HG02642 (cell line): ENCODE data around the gene ZNF554.
"Not testable (repeated sequence)": the region's sequence is repeated elsewhere in the genome, so short reads cannot be mapped to it uniquely, and the experiment has no call there.

Experiments
- ATAC-seq: cut with Tn5 transposase; IDR thresholded peaks from one replicate; pipeline ENCODE4 v1.9.1; 2021; ENCODE audit warnings: mild to moderate bottlenecking; ENCODE audit not compliant: unreplicated experiment, poor library complexity

The ZNF554 gene

DNA sequence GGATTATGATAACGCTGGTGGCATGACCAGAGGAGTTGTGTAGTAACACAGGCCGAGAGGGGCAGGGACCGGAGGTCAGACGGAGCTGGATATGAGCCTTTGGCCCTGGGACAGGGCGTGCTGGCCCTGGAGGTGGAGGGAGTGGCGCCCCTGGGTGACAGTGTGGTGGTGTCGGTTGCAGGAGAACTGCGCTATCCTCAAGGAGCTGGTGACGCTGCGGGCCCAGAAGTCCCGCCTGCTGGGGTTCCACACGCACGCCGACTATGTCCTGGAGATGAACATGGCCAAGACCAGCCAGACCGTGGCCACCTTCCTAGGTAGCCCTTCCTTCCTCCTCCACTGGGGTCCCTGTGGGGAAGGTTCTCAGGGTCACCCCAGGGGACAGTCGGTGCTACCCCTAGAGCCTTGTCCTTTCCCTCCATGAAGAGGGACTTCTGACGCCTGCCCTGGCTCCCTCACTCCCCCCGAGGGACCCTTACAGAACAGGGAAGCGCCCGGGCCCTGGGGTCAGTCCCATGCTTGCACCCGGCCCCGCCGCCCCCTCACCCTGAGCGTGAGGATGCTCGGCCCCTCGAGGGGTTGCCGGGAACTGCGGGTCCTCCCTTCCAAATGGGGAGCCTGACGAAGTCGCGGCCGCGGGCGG is 12.8 kb upstream of the ZNF554 start:
- ATAC-seq = no peak

DNA sequence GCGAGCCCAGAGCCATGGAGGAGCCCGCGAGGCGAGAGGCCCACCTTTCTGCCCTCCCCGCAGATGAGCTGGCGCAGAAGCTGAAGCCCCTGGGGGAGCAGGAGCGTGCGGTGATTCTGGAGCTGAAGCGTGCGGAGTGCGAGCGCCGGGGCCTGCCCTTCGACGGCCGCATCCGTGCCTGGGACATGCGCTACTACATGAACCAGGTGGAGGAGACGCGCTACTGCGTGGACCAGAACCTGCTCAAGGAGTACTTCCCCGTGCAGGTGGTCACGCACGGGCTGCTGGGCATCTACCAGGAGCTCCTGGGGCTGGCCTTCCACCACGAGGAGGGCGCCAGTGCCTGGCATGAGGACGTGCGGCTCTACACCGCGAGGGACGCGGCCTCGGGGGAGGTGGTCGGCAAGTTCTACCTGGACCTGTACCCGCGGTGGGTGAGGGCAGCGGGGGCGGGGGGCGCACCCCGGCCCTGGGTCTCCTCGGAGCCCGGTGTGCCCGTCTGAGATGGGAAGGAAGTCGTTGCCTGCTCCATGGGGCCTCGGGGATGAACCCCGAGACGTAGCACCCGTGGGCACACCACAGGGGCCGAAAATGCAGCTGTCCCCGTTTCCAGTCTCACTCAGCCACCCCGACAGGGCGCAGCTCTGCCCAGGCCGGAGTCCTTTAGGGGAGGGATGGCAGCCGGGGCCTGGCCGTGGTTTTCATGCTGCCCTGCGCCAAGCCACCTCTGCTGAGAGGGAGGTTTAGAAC is 12.1 kb upstream of the ZNF554 start:
- no peak for ATAC-seq

DNA sequence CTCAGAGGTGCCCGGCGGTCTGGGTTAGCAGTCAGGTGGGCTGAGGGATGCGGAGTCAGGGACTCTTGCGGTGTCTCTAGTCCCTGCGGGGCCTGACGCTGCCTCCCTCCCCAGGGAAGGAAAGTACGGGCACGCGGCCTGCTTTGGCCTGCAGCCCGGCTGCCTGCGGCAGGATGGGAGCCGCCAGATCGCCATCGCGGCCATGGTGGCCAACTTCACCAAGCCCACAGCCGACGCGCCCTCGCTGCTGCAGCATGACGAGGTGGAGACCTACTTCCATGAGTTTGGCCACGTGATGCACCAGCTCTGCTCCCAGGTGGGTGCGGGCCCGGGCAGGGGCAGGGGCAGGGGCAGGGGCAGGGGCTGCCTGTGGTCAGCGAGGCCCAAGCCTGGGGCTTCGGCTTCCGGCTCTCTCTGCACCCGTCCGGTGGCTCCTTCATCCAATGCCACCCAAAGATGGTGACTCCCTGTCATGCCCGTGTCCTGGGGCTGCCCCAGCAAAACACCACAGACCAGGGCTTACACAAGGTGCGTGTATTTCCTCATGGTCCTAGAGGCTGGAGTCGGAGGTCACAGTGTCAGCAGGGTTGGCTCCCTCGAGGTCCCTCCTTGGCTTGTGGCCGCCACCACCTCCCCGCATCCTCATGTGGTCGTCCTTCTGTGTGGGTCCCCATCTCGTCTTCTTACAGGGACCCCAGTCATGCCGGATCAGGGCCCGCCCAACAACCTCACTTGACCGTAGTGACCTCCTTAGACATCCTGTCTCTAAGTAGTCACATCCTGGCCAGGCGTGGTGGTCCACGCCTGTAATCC is 11.3 kb upstream of the ZNF554 start:
- no peak for ATAC-seq

DNA sequence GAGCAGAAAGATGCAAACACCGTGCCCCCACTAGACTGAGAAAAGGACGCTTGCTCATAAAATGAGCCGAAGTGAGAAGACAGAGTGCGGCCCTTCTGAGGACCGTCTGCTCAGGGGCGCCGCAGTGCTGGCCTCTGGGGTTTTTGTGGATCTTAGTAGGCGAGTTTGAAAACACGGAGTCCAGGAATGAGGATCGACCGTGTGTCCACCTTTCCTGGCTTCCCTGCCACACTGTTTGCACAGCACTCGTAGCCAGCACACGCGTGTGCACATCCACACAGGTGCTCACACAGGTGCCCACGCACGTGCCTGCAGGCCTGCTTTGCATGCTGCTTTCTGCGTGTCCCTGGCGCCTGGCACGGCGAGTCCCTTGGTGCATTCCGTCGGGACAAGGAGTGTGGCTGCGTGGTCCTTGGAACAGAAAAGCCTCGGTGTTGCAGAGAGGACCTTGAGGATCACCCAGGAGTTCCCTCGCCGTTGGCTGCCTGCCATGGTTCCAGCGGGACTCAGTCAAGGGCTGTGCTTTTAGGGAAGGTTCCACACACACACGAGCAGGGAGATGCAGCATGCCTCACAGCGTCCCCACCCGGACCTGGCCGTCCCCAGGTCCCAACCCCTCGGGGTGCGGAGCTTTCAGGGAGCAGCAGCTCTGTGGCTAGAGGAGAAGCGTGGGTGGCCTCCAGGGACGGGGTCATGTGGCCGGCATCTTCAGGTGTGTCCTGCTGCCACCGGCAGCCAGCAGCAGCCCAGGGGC is 10.1 kb upstream of the ZNF554 start:
- ATAC-seq = no peak

DNA sequence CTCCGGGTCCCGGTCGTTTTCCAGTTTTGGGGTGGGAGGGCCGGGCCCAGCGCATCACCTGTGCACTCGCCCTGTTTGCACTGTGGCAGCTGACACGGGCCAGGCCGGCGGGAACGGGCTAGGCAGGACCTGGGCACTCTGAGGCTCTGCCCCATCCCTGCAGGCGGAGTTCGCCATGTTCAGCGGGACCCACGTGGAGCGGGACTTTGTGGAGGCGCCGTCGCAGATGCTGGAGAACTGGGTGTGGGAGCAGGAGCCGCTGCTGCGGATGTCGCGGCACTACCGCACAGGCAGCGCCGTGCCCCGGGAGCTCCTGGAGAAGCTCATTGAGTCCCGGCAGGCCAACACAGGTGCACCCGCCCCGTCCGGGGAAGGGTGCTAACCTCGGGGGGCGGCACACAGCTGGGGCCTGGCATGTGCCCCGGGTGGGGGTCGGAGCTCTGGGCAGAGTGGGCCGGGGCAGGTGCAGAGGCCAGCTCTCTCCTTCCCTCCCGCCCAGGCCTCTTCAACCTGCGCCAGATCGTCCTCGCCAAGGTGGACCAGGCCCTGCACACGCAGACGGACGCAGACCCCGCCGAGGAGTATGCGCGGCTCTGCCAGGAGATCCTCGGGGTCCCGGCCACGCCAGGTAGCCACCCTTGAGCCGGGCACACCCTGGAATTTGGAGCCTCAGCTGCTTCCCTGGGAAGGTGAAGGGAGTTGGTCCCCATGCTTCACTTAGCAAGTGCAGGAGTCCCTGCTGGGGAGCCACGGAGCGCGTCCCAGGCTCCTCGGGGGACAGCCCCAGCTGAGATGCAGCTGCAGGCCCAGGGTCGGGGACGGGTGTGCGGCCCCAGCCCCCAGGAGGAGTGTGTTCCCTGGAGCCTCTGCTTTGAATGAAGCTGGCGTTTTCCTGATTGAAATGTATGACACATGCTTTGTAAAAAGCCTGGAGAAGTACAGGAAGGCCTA is 9.3 kb upstream of the ZNF554 start:
- no peak for ATAC-seq

DNA sequence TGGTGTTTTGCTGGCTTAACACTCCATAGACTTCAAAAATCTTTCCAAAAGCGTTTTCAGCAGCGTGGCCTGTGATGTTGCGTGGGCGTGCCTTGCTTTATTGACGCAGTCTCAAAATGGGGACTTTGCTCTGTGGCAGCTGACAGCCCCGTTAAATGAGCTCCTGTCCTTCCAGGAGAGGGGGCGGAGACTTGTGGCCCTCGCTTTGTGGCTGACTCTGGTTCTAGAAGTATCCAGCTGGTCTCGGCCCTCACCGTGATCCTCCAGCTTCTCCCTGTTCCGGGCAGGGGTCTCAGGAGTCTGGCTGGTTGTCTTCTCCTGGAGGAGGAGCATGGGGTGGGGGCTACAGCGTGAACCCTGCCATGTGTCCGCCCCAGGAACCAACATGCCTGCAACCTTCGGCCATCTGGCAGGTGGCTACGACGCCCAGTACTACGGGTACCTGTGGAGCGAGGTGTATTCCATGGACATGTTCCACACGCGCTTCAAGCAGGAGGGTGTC is 8.4 kb upstream of the ZNF554 start:
- no peak for ATAC-seq

DNA sequence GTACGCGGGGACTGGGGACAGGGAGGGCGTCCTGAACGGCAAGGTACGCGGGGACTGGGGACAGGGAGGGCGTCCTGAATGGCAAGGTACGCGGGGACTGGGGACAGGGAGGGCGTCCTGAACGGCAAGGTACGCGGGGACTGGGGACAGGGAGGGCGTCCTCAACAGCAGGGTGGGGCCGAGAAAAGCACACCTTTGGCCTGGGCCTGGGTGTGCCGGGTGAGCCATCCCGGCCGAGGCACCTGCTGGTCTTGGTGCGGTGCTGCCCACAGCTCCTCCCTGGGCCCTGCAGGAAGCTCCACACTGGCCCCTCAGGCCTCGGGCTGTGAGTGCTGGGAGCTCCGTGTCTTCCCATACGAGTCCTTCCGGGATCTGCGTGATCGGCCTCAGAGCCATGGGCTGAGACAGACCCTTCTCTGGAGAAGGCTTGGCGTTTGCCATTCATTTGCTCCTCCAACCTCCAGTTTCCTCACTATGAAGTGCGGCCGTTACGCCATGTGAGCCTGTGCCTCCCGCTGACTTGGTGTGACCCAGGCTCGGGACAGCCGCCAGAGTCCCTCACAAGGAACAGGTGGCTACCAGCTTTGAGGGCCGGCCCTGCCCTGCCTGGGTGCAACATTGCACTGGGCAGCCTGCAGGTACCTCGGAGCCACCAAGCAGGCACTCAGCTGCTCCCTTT is 7.8 kb upstream of the ZNF554 start:
- no peak for ATAC-seq

DNA sequence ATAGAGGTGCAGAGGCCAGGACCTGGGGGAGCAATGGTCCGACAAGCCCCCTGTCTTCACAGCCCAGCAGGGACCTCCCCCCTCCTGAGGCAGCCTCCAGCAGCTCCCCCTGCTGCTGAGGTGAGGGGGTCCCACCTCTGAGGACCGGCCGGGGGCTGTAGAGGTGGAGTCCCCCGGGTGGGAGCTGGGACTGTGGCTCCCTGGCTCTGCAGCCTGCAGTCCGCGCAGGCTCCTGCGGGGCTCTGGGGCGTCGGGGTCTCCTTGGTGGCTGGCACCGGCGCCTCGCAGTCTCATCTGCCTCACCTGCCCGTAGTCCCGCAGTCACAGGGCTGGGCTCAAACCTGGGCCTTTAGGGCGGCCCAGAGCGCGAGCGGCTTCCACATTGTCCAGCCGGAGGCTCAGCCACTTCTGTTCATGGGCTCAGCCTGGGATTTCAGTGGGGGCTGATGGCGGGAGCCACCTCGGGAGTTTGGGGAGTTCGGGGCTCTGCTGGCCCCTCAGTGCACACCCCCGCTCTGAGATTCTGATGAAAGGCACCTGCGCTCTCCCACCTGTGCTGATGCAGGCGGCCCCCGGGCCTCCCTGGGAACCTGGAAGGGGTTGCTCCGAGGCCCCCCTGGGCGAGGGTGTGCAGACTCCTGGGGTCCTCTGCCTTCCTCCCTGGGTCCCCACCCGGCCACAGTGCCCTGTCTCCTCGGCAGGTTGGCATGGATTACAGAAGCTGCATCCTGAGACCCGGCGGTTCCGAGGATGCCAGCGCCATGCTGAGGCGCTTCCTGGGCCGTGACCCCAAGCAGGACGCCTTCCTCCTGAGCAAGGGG is 7.0 kb upstream of the ZNF554 start:
- no peak for ATAC-seq

DNA sequence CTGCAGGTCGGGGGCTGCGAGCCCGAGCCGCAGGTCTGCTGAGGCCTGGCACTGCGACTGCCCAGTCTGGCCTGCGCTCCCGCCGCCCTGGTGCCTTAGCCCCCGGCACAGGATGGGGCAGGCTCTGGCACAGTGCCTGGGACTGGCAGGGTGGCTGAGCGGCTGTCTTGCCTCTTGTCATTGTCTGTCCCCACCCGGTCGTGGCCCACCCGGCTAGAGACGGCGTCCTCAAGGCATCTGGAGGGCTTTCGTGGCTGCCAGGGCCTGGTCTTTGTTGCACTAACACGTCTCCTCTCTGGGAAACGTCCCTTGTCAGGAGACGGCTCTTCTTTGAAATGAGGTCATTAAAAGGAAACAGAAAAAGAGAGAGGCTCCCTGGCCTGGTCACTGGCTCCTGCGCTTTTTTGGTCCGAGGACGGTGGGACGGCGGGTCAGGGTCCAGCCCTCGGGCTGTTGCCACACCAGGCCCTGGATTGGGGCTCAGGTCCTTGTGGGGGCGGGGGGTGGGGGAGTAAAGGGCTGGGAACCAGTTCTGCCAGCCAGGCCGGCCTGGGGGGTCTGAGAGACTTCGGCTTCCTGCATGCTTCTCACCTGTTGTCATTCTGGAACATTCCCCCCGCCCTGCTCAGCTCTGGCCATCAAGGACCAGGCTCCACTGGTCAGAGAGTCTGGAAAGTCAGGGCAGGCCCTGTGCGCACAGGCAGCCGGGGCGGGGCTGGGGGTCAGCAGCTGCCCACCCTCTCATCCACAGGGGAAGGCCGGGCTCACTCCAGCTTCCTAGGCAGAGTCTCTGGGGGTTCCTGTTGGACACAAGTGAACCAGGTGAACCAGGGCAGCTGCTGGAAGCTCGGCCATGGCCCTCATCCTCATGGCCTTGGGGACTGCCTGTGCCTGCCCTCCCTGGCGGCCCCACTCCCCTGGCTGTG is 6.2 kb upstream of the ZNF554 start:
- no peak for ATAC-seq

DNA sequence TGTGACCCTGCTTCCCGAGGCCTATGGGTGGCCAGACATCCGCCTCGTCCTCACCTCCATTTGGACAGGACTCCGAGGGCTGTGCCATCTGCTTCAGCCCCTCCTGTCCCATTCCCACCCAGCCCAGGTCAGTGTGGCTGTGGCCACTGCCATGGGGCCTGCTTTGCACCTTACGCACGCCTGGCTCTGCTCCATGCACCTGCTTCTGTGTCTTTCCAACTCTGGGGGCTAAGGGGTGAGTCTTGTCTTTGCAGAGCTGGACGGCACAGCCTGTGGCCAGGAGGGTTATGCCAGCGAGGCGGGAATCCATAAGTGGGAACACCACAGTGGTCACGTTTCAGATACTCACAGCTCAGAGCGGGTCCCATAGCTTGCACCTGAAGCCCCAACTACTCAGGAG is 5.2 kb upstream of the ZNF554 start:
- no peak for ATAC-seq

DNA sequence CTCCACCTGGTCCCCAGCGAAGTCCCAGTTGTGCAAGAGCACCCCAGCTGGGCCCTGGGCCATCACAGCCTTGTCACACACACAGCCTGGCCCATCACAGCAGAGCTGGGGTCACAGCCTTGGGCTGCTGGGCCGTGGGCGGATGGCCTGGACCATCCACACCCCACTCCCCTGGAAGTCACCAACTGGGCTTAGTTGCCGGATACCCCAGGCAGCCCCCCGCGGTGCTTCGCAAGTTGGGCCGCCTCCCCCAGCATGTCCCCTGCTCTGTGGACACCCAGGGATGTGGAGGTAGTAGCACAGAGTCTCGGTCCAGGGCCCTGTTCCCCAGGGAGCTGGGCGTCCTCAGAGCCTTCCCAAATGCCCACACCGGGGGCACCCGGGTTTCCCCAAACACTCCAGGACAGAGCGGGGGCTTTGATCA is 4.5 kb upstream of the ZNF554 start:
- no peak for ATAC-seq

DNA sequence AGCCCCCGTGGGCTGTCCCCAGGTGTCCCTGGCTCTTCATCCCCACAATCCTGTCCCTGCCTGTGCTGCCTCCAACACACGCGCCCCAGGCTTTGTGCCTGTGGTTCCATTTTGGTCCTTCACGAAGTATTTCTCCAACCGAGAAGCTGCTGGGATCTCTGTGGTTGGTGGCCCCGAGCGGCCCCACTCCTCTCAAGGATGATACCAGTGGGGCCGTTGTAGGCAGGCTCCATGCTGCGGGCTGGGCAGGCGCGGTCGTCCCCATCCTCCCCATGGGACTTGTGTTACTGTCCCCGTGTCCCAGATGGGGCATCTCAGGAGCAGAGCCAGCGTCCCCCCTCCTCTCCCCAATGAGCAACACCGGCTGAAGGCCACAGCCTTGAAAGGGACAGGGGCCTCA is 3.7 kb upstream of the ZNF554 start:
- no peak for ATAC-seq

DNA sequence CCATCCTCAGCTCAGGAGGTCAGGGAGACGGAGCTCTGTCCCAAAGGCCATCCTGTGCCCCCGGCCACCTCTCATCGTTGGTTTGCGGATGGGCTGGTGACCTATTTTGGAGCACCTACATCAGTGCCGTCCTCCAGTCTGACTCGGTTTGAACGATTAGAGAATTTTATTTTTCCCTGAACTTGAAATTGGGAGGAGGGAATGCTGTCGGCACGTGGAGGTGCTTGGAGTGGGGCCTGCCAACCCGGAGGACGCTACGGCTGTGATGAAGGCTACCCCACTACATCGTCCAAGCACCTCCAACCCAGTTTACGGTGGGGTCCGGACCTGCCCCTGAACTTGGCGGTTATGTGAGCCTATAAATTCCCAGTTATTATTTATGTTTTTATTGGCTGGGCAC is 3.0 kb upstream of the ZNF554 start:
- ATAC-seq = no peak

DNA sequence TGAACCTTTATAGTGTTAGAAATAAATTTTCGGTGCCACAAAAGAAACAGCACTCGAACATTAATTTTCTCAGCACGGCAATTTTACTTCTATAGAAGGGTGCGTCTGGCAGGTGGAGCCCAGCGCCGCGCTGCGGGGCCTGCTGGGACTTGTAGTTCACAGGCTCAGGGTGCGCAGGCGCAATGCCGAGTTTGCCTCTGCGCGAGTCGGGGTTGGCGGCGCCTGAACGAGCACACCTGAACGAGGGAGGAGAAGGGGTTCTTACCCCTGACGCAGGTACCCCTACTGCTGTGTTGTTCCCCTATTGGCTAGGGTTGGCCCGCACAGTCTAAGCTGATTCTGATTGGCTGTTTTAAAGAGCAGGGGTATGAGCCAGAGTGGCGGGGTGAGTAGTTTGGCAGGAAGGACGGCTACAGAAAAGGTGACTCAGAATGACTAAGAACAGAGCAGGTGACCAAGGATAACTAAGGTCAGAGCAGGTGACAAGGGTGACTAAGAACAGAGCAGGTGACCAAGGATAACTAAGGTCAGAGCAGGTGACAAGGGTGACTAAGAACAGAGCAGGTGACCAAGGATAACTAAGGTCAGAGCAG is 2.3 kb upstream of the ZNF554 start:
- not testable (repeated sequence) for ATAC-seq

DNA sequence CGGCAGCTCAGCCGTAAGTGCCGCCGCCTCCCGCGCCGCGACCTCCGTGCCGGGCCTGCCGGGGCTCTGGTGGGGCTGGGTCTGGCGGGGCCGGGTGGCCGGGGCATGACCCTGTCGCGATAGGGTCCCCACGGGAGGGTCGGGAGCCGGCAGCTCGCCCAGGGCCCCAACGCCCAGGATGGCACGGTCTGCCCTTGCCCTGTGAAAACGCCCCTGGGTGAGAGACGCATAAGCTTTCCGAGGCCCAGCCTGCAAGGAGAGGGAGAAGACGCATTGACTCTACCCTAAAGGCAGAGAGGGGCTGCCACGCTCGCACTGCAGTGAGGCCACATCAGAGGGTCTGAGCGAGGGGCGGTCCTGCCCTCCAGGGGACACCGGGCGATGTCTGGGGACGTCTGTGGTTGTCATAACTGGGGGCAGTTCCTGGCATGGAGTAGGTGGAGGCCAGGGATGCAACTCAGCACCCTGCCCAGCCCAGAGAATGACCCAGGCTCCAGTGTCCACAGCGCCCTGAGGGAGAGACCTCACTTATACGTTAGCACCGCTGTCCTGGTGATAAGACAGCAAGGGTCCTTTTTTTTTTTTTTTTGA is 539 bp downstream of the ZNF554 start:
- no peak for ATAC-seq

DNA sequence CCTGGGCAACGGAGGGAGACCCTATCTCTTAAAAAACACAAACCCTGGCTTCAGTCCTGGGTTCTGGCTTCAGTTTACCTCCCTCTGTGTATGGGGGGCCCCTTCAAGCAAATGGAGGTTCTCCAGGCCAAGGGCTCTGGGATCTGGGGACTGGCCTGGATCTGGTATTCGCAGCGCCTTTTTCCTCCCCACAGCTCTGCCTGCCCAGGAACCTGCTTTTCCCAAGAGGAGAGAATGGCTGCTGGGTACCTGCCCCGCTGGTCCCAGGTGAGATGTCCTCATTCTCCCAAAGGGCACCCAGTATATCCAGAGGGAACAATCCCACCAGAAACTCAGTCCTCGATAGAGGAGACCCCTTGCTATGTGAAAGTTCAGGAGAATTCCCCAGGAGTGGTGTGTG is 3.2 kb downstream of the ZNF554 start:
- no peak for ATAC-seq
